Mucosa of stomach (tissue), 1 donor: ENCODE data around the gene RAB36.

Source experiments
- H3K27me3 ChIP-seq: one replicate; pipeline ENCODE4 v1.7.0; 2013; ENCODE audit warnings: mild to moderate bottlenecking, low read length; ENCODE audit not compliant: control insufficient read depth, insufficient read depth
- H3K36me3 ChIP-seq: one replicate; pipeline ENCODE4 v1.7.0; 2013; ENCODE audit warnings: low read length; ENCODE audit not compliant: control insufficient read depth, insufficient read depth
- H3K4me1 ChIP-seq: one replicate; pipeline ENCODE4 v1.7.0; 2013; ENCODE audit warnings: mild to moderate bottlenecking, low read length; ENCODE audit not compliant: control insufficient read depth, insufficient read depth
- H3K4me3 ChIP-seq: one replicate; pipeline ENCODE4 v1.7.0; 2013; ENCODE audit warnings: low read length
- H3K9ac ChIP-seq: one replicate; pipeline ENCODE4 v1.7.0; 2013; ENCODE audit warnings: mild to moderate bottlenecking, low read length, moderate library complexity
- H3K9me3 ChIP-seq: one replicate; pipeline ENCODE4 v1.7.0; 2013; ENCODE audit warnings: mild to moderate bottlenecking, low read length, moderate library complexity; ENCODE audit not compliant: control insufficient read depth
- donor health status: Pancreatic carcinoma.

RAB36 gene

DNA sequence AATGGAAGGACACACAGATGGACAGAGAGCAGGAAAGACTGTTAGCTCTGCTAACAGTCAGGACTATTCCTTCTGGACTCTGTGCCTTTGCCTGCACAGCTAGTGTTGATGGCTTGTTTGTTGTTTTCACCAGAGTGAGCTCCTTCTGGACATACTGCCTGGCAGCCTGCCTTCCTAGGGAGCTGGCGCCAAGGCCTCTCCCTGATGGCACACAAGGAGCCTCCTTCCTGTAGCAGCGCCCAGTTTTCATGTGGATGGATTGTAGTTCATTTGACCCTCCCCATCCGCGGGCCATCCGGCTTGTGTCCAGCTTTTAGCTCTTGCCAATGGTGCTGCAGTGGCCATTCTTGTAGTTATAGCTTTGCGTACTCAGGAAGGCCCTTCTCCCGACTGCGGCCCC lies 18.4 kb downstream of the RAB36 start:
- Histone ChIP-seq H3K36me3 (no peaks in the 10 kb centered on the region), H3K4me3 (no peak overlapping the region), H3K9me3 (no peaks in the 10 kb centered on the region), H3K9ac (no peak overlapping the region), H3K27me3 (no peaks in the 10 kb centered on the region), H3K4me1 (peaks cover 6% of the 10 kb centered on the region)

GRCh38 chr22:23164091-23164490 lies 18.8 kb downstream of the RAB36 start:
- Histone ChIP-seq H3K4me3 (no peak overlapping the region), H3K36me3 (no peaks in the 10 kb centered on the region), H3K9ac (no peak overlapping the region), H3K4me1 (peaks cover 6% of the 10 kb centered on the region), H3K9me3 (no peaks in the 10 kb centered on the region), H3K27me3 (no peaks in the 10 kb centered on the region)

DNA sequence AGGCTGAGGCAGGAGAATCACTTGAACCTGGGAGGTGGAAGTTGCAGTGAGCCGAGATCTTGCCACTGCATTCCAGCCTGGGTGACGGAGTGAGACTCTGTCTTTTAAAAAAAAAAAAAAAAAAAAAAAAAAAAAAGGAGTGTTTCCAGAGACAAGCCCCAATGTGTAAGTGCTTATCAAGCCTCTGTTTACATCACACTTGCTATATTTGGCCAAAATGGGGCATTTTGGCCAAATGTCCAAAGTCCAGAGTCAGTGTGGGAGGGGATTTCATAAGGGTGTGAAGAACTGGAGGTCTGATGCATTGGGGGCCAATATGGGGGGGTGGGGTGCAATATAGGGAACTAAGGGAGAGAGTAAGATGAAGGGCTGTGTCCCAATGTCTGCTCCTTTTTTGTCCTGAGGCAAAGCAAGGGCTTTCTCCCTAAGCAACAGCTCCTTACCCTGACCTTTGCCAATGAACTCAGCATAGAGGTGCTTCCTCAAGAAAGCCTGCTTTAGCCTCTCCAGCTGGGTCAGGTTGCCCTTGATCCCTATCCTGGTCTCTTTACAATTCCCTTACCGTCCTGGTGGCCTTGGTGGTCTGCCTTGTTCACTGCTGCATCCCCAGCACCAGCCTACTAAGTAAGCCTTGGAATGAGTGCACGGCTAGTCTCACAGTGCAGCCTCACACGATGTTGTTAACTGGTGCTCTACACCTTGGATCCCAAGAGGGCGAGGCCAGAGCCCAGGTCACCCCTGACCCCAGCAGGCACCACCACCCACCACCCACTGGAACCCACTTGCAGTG lies 21.0 kb downstream of the RAB36 start:
- Histone ChIP-seq H3K9me3 (no peaks in the 10 kb centered on the region), H3K4me3 (no peak overlapping the region), H3K4me1 (peaks cover 6% of the 10 kb centered on the region), H3K36me3 (no peaks in the 10 kb centered on the region), H3K9ac (no peak overlapping the region), H3K27me3 (no peaks in the 10 kb centered on the region)

- Histone ChIP-seq H3K9ac (no peak overlapping the region), H3K4me1 (peaks cover 6% of the 10 kb centered on the region), H3K9me3 (no peaks in the 10 kb centered on the region), H3K36me3 (no peaks in the 10 kb centered on the region), H3K4me3 (no peak overlapping the region), H3K27me3 (no peaks in the 10 kb centered on the region)
Observed at GRCh38 chr22:23166841-23167616, 21.8 kb downstream of the RAB36 start.

DNA sequence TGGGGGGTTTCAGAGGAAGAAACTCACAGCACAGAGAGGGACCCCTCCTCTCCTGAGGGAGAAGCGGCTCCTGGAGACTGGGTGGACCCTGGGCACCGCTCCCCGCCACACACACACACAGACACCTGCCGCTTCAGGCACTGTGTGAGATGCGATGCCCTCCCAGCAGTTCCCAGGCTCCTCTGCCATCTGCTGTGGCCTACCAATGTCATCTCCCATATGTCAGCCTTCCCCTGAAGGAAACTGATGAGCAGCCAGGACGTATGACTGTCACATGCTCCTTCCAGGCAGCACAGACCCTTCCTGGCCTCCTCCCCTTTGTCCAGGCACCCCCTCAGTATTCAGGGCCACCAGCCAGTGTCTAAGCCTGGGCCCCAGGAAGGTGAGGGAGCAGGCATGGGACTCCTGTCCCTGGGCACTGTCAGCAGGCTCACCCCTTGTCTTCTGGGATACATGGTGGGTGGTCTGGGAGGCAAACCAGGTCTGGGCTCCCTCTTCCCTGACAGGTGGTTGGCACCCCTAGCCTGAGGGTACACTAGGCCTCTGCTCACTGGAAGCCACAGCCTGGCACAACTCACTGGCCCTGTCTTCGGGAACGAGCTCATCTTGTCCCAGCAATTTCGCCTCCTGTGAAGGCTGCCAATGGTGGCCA lies 23.2 kb downstream of the RAB36 start:
- no peak overlapping the region for H3K4me3 ChIP-seq
- H3K9ac ChIP-seq: no peak overlapping the region
- no peaks in the 10 kb centered on the region for H3K9me3 ChIP-seq
- no peaks in the 10 kb centered on the region for H3K27me3 ChIP-seq
- H3K36me3 ChIP-seq: no peaks in the 10 kb centered on the region
- H3K4me1 ChIP-seq: peaks cover 6% of the 10 kb centered on the region

DNA sequence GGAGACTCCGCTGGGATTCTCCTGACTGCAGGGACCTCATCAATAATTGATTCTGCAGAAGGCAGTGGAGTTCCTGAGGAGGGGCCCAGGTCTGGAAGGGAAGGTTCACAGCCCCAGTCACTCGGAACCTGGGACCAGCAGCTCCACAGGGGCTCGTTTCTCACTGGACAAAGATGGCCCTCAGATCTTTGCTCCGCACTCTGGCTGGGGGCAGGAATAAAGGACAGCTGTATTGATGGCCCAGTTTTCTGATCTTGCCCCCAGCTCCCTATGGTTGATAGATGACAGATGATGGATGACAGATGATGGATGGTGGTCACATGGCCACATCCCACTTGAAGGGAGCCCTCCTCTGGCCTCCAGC lies 23.7 kb downstream of the RAB36 start:
- Histone ChIP-seq H3K9me3 (no peaks in the 10 kb centered on the region), H3K9ac (no peak overlapping the region), H3K27me3 (no peaks in the 10 kb centered on the region), H3K4me1 (peaks cover 2% of the 10 kb centered on the region), H3K36me3 (no peaks in the 10 kb centered on the region), H3K4me3 (no peak overlapping the region)

GRCh38 chr22:23175817-23176644 lies 30.8 kb downstream of the RAB36 start:
- Histone ChIP-seq H3K9ac (no peak overlapping the region), H3K9me3 (no peaks in the 10 kb centered on the region)

GRCh38 chr22:23176645-23177027 lies 31.4 kb downstream of the RAB36 start:
- Histone ChIP-seq H3K4me1 (peaks cover 23% of the 10 kb centered on the region), H3K27me3 (no peaks in the 10 kb centered on the region), H3K9me3 (no peaks in the 10 kb centered on the region), H3K9ac (no peak overlapping the region), H3K4me3 (no peak overlapping the region), H3K36me3 (no peaks in the 10 kb centered on the region)

More at GRCh38 chr22:23175817-23176644, 30.8 kb downstream of the RAB36 start:
- no peak overlapping the region for H3K4me3 ChIP-seq
- H3K4me1 ChIP-seq: peaks cover 19% of the 10 kb centered on the region
- no peaks in the 10 kb centered on the region for H3K36me3 ChIP-seq
- no peaks in the 10 kb centered on the region for H3K27me3 ChIP-seq

GRCh38 chr22:23177197-23177596 lies 31.9 kb downstream of the RAB36 start:
- Histone ChIP-seq H3K9me3 (no peaks in the 10 kb centered on the region), H3K27me3 (no peaks in the 10 kb centered on the region), H3K4me3 (no peak overlapping the region), H3K36me3 (no peaks in the 10 kb centered on the region), H3K9ac (no peak overlapping the region), H3K4me1 (peaks cover 29% of the 10 kb centered on the region)

DNA sequence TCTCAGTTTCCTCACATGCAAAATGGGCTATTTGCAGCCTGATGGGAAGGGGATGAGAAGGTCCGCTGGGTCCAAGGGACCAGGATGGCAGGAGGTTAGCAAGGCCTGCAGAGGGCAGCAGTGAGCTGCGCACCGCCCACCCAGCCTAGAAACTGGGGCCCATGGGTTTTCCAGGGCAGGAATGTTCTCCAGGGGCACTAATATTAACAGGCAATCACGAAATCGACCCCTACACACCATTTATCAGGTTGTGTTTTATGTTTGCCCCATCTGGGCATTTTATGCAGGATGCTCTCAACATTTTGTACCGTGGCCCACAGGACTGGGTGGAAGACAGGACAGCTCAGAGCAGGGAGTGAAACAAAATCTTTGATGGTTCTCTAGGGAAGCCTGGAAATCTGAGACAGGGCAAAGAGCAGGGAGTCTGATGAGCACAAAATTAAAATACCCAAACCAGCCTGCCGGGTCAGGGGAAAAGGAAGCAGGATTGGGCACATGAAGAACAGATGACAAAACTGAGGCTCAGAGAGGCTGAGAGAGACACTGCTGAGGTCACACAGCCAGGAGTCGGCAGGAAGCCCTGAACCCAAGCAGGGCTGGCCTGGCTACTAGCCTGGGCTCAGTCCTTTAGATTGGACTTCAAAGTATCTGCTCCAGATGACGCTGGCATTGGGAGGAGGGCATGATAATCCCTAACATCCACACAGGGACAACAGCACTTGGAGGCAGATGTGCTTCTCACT lies 33.4 kb downstream of the RAB36 start:
- peaks cover 43% of the 10 kb centered on the region for H3K4me1 ChIP-seq
- H3K36me3 ChIP-seq: no peaks in the 10 kb centered on the region
- H3K4me3 ChIP-seq: no peak overlapping the region
- no peak overlapping the region for H3K9ac ChIP-seq
- no peaks in the 10 kb centered on the region for H3K27me3 ChIP-seq
- no peaks in the 10 kb centered on the region for H3K9me3 ChIP-seq
